Ishikawa (cell line): ENCODE data around the gene STX4.

Experiments used
- CEBPB ChIP-seq: IDR thresholded peaks from 2 replicates; pipeline ENCODE4 v1.6.1; 2012
- EGR1 ChIP-seq: IDR thresholded peaks from 2 replicates; pipeline ENCODE4 v1.6.1; 2012
- EP300 ChIP-seq: IDR thresholded peaks from 2 replicates; pipeline ENCODE4 v1.6.1; 2012; ENCODE audit warnings: borderline replicate concordance
- FOXM1 ChIP-seq: IDR thresholded peaks from 2 replicates; pipeline ENCODE4 v1.6.1; 2012; ENCODE audit warnings: low read depth, borderline replicate concordance
- NFIC ChIP-seq: IDR thresholded peaks from 2 replicates; pipeline ENCODE4 v1.6.1; 2012
- RAD21 ChIP-seq: IDR thresholded peaks from 2 replicates; pipeline ENCODE4 v1.6.1; 2012; ENCODE audit warnings: low read depth
- TAF1 ChIP-seq: IDR thresholded peaks from 2 replicates; pipeline ENCODE4 v1.6.1; 2012; ENCODE audit warnings: low read depth, mild to moderate bottlenecking
- TEAD4 ChIP-seq: IDR thresholded peaks from 2 replicates; pipeline ENCODE4 v1.6.1; 2012
- TF ChIP-seq, protein P1 (sequence below): IDR thresholded peaks from 2 replicates; pipeline ENCODE4 v1.6.1; 2012
- TF ChIP-seq, protein P2 (sequence below): IDR thresholded peaks from 2 replicates; pipeline ENCODE4 v1.6.1; 2012

DNA sequence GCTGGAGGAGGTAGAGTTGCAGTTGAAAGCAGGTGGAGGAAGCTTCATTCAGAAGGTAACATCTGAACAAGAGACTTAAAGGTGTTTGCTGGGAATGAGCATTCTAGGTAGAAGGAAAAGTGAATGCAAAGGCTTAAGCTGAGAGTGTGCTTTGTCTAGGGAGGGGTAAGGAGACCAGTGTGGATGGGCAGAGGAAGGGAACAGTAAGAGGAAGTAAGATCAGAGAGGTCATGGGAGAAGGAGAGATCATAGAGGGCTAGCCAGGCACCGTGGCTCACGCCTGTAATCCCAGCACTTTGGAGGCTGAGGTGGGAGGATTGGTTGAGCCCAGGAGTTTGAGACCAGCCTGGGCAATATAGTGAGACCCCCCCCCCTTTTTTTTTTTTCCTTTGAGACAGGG, 3.3 kb downstream of the STX4 start:
- TF ChIP-seq EP300 (no peak), TAF1 (no peak), NFIC (no peak), CEBPB (no peak), FOXM1 (no peak), RAD21 (no peak), EGR1 (no peak), TEAD4 (no peak)
- TF ChIP-seq, protein P1, sequence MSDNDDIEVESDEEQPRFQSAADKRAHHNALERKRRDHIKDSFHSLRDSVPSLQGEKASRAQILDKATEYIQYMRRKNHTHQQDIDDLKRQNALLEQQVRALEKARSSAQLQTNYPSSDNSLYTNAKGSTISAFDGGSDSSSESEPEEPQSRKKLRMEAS, result no peak
- TF ChIP-seq, protein P2, sequence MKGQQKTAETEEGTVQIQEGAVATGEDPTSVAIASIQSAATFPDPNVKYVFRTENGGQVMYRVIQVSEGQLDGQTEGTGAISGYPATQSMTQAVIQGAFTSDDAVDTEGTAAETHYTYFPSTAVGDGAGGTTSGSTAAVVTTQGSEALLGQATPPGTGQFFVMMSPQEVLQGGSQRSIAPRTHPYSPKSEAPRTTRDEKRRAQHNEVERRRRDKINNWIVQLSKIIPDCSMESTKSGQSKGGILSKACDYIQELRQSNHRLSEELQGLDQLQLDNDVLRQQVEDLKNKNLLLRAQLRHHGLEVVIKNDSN, result no peak
